Body of pancreas (tissue), 4 donors: Measurements from ENCODE around the gene DNAJC10. TPM values are rescaled to one million over a fixed set of nuclear protein-coding genes. Genes with fewer than 3 reads are reported as not detected.

Experiments used
- ATAC-seq: fragments of 150-250 bp; one replicate; pipeline ENCODE4 v1.9.1; 2016
- DNase-seq, 4 donors: peaks; one replicate each; pipeline ENCODE4 v3.0.0-alpha.2; 2019
- H3K27ac ChIP-seq, 4 donors: fragments of 200-600 bp; sonication (generic); 1 replicate in 3 of 4; 2 replicates in 1 of 4; pipeline versions ENCODE4 v1.5.1 to v1.6.1; 2016 to 2019; ENCODE audit warnings: mild to moderate bottlenecking in 1 of 4, mixed read lengths in 1 of 4, moderate library complexity in 1 of 4
- H3K27me3 ChIP-seq, 2 donors: fragments of 200-600 bp; sonication (generic); one replicate each; pipeline ENCODE4 v1.6.0; 2016; ENCODE audit warnings: mild to moderate bottlenecking in 1 of 2
- H3K36me3 ChIP-seq, 2 donors: fragments of 200-600 bp; sonication (generic); replicated peaks in 1 of 2; 2 replicates each; pipeline ENCODE4 v1.5.1; 2016; ENCODE audit warnings: low read depth in 2 of 2; ENCODE audit not compliant: insufficient read depth in 1 of 2
- H3K4me1 ChIP-seq: fragments of 200-600 bp; sonication (generic); one replicate; pipeline ENCODE4 v1.6.0; 2016
- H3K4me3 ChIP-seq, 2 donors: fragments of 200-600 bp; sonication (generic); 1 replicate in 1 of 2; 2 replicates in 1 of 2; pipeline ENCODE4 v1.5.1; 2016 to 2019
- H3K9me3 ChIP-seq, 3 donors: fragments of 200-600 bp; sonication (generic); 1 replicate in 2 of 3; 2 replicates in 1 of 3; pipeline ENCODE4 v1.5.1; 2016
- POLR2A ChIP-seq, 3 donors: fragments of 450-650 bp; IDR thresholded peaks; one replicate each; pipeline ENCODE4 v1.6.1; 2016; ENCODE audit warnings: antibody characterized with exemption in 3 of 3, mild to moderate bottlenecking in 2 of 3
- WGBS, 2 donors: methylation state at CpG; one replicate each; pipeline ENCODE4 v1.1.5; 2017; 5-methylcytosine and 5-hydroxymethylcytosine counted together
- intact Hi-C: fragments of 100-400 bp; cut with DNase I; formaldehyde crosslinking; loops from one replicate; pipeline ENCODE4 v1.15.1; 2023
- total RNA-seq, 2 donors: library from RNA; depleted of rRNA; stranded (reverse); fragments of >200 nt; gene quantifications; one replicate each; pipeline ENCODE4 v1.1.0, GENCODE V29; 2016
- TF ChIP-seq, protein P1 (sequence below), 7 experiments: fragments of 450-650 bp in 4 of 7; fragments of 200-600 bp in 3 of 7; sonication (generic) in 3 of 7; IDR thresholded peaks; one replicate each; pipeline ENCODE4 v1.5.1; 2016 to 2019; ENCODE audit warnings: antibody characterized with exemption in 7 of 7

DNAJC10 gene
- total RNA-seq, 2 donors from 2014 or later = 51.6 to 86.0 TPM

DNA sequence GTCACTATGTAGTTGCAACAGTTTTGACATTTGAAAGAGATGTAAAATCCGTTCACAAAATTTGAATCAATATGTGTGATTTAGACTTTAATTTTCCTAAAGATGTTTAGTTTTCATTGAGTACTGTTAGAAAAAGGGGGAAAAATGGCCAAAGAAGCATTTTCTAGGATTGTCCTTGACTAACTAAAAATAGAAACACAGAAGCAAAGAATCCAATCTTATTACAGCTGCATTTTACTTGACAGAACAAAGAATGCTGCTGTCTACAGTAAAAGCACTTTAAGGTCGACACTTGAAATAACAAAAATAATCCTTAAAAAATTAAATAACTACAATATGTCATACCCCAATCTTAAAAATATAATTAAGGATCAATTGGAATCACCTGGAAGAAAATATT, 101.5 kb downstream of the DNAJC10 start:
- peaks cover 14% of the 10 kb centered on the region for H3K4me1 ChIP-seq
- DNase-seq (no peak), ATAC-seq (no peak)
- WGBS, 2 donors = 19 to 23% methylated on average over 2 of the region's 2 CpGs
- no peak for TF ChIP-seq POLR2A (IDR thresholded peaks at IDR 0.05)
- TF ChIP-seq, protein P1, sequence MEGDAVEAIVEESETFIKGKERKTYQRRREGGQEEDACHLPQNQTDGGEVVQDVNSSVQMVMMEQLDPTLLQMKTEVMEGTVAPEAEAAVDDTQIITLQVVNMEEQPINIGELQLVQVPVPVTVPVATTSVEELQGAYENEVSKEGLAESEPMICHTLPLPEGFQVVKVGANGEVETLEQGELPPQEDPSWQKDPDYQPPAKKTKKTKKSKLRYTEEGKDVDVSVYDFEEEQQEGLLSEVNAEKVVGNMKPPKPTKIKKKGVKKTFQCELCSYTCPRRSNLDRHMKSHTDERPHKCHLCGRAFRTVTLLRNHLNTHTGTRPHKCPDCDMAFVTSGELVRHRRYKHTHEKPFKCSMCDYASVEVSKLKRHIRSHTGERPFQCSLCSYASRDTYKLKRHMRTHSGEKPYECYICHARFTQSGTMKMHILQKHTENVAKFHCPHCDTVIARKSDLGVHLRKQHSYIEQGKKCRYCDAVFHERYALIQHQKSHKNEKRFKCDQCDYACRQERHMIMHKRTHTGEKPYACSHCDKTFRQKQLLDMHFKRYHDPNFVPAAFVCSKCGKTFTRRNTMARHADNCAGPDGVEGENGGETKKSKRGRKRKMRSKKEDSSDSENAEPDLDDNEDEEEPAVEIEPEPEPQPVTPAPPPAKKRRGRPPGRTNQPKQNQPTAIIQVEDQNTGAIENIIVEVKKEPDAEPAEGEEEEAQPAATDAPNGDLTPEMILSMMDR (IDR thresholded peaks at IDR 0.05) = no peak
- H3K9me3 ChIP-seq = no peaks in the 10 kb centered on the region
- no peaks in the 10 kb centered on the region for H3K36me3 ChIP-seq
- no peak overlapping the region for H3K4me3 ChIP-seq
- no peak overlapping the region for H3K27ac ChIP-seq
- no peaks in the 10 kb centered on the region for H3K27me3 ChIP-seq
- intact Hi-C loops = no loop called here

DNA sequence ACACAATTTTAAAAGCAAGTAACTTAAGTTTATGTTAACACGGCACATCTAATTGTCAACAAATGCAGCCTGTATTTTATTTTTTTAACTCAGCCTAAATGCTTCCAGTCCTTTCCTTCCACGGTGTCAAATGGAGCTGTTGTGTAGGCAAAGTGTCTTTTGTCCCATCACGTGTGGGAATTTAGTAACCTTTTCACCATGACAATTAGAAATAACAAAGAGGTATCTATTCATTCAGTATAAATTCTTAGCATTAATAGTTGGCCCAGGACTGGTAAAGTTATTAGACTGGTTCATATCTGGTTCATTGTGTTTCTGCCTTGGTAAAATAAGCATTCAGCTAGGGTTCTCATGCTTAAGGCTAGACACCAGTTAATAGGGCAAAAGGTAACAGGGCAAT, 102.4 kb downstream of the DNAJC10 start:
- Histone ChIP-seq H3K36me3 (no peaks in the 10 kb centered on the region), H3K4me1 (peaks cover 14% of the 10 kb centered on the region), H3K4me3 (no peak overlapping the region), H3K27me3 (no peaks in the 10 kb centered on the region), H3K27ac (no peak overlapping the region), H3K9me3 (no peaks in the 10 kb centered on the region)
- DNase-seq (no peak), ATAC-seq (no peak)
- 83 to 85% methylated on average over 3 of the region's 3 CpGs for WGBS, 2 donors
- intact Hi-C loops = no loop called here
- no peak for TF ChIP-seq POLR2A (IDR thresholded peaks at IDR 0.05)
- TF ChIP-seq, protein P1 (IDR thresholded peaks at IDR 0.05) = no peak

DNA sequence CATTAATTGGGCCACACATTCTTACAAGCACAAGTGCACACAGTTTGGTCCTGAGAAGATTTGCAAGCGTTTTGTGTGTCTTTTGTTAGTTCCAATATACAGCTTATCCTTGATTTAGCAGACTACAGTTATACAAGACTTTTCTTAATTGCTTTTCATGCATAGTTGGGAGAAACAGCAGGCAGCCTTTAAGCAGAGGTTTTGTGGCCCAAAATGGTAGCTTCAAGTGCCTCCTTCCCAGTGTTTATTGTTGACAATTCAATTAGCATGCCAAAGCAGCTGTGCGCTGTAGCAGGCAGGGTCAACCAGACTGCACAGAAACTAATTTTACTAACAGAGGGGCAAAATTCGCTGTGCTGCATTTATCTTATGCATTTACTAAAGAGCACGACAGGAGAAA, 102.9 kb downstream of the DNAJC10 start:
- no peak overlapping the region for H3K27ac ChIP-seq
- H3K9me3 ChIP-seq = no peaks in the 10 kb centered on the region
- no peak for DNase-seq
- H3K27me3 ChIP-seq = no peaks in the 10 kb centered on the region
- TF ChIP-seq POLR2A (IDR thresholded peaks at IDR 0.05) = no peak
- TF ChIP-seq, protein P1 (IDR thresholded peaks at IDR 0.05) = no peak
- 86 to 90% methylated on average over 4 of the region's 4 CpGs for WGBS, 2 donors
- intact Hi-C loops = no loop called here
- ATAC-seq = no peak
- no peak overlapping the region for H3K4me3 ChIP-seq
- H3K36me3 ChIP-seq = no peaks in the 10 kb centered on the region
- peaks cover 17% of the 10 kb centered on the region for H3K4me1 ChIP-seq

DNA sequence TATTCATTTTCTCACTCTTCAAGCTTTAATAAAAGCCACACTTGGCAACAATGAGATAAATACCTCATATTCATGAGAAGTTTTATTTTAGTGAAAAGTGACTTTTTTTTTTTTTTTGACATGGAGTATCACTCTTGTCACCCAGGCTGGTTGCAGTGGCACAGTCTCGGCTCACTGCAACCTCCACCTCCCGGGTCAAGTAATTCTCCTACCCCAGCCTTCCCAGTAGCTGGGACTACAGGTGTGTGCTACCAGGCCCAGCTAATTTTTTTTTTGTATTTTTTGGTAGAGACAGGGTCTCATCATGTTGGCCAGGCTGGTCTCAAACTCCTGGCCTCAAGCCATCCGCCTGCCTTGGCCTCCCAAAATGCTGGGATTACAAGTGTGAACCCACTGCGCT, 103.4 kb downstream of the DNAJC10 start:
- Histone ChIP-seq H3K36me3 (no peaks in the 10 kb centered on the region), H3K9me3 (no peaks in the 10 kb centered on the region), H3K27me3 (no peaks in the 10 kb centered on the region), H3K27ac (no peak overlapping the region), H3K4me1 (peaks cover 22% of the 10 kb centered on the region), H3K4me3 (no peak overlapping the region)
- DNase-seq (no peak), ATAC-seq (no peak)
- TF ChIP-seq, protein P1 (IDR thresholded peaks at IDR 0.05) = no peak
- TF ChIP-seq POLR2A (IDR thresholded peaks at IDR 0.05) = no peak
- WGBS, 2 donors = 93 to 94% methylated on average over 4 of the region's 4 CpGs
- intact Hi-C loops = no loop called here

DNA sequence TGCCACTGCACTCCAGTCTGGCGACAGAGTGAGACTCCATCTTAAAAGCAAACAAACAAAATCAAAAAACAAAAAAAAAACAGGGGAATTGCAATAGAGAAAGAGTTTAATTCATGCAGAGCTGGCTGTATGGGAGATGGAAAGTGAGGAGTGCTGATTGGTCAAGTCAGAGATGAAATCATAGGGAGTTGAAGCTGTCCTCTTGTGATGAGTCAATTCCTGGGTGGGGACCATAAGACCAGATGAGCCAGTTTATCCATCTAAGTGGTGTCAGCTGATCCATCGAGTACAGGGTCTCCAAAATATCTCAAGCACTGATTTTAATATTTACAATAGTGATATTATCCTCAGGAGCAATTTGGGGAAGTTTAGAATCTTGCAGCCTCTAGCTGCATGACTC, 105.1 kb downstream of the DNAJC10 start:
- H3K4me1 ChIP-seq = peaks cover 28% of the 10 kb centered on the region
- ATAC-seq = no peak
- TF ChIP-seq, protein P1 (IDR thresholded peaks at IDR 0.05) = no peak
- no peak for TF ChIP-seq POLR2A (IDR thresholded peaks at IDR 0.05)
- WGBS, 2 donors = 68 to 71% methylated on average over 2 of the region's 2 CpGs
- H3K4me3 ChIP-seq = no peak overlapping the region
- no peaks in the 10 kb centered on the region for H3K36me3 ChIP-seq
- intact Hi-C loops = no loop called here
- H3K27ac ChIP-seq = no peak overlapping the region
- no peak for DNase-seq
- no peaks in the 10 kb centered on the region for H3K9me3 ChIP-seq
- H3K27me3 ChIP-seq = no peaks in the 10 kb centered on the region
